HG03066 (cell line): Measurements from ENCODE around the gene PRKACB.
"Not testable (repeated sequence)": the region's sequence is repeated elsewhere in the genome, so short reads cannot be mapped to it uniquely, and the experiment has no call there.

ENCODE experiments used
- ATAC-seq: cut with Tn5 transposase; IDR thresholded peaks from one replicate; pipeline ENCODE4 v1.9.1; 2021; ENCODE audit warnings: low read depth; ENCODE audit not compliant: unreplicated experiment

Gene PRKACB

GRCh38 chr1:84265867-84266266 lies 121.8 kb downstream of the PRKACB start:
- ATAC-seq: no peak

GRCh38 chr1:84266748-84267147 lies 122.7 kb downstream of the PRKACB start:
- ATAC-seq: no peak

- ATAC-seq: no peak
These were observed 123.4 kb downstream of the PRKACB start for GRCh38 chr1:84267476-84267875.

- no peak for ATAC-seq
These were observed 124.3 kb downstream of the PRKACB start for GRCh38 chr1:84268346-84268745.

- ATAC-seq: no peak
These were observed 125.2 kb downstream of the PRKACB start for GRCh38 chr1:84269306-84269705.

- peak; percentile 96 for ATAC-seq
These were observed 127.5 kb downstream of the PRKACB start for GRCh38 chr1:84271441-84272151.

- no peak for ATAC-seq
These were observed 128.3 kb downstream of the PRKACB start for GRCh38 chr1:84272401-84272800.

- no peak for ATAC-seq
These were observed 133.4 kb downstream of the PRKACB start for GRCh38 chr1:84277343-84278059.

GRCh38 chr1:84278905-84279304 lies 134.8 kb downstream of the PRKACB start:
- ATAC-seq: no peak

- ATAC-seq: no peak
These were observed 136.8 kb downstream of the PRKACB start for GRCh38 chr1:84280912-84281311.

- ATAC-seq: no peak
These were observed 138.8 kb downstream of the PRKACB start for GRCh38 chr1:84282780-84283333.

GRCh38 chr1:84283381-84283780 lies 139.3 kb downstream of the PRKACB start:
- no peak for ATAC-seq

GRCh38 chr1:84286071-84286470 lies 142.0 kb downstream of the PRKACB start:
- ATAC-seq: no peak

- ATAC-seq: not testable (repeated sequence)
These were observed 143.3 kb downstream of the PRKACB start for GRCh38 chr1:84287389-84287788.
